Gastrocnemius medialis (tissue), 4 donors: ENCODE measurements around the gene NDUFC2.

Experiments used
- POLR2A ChIP-seq, 2 donors: fragments of 450-650 bp; IDR thresholded peaks; one replicate each; pipeline ENCODE4 v1.6.1; 2017; ENCODE audit warnings: antibody characterized with exemption in 2 of 2, mild to moderate bottlenecking in 2 of 2, moderate library complexity in 2 of 2
- TF ChIP-seq, protein P1 (sequence below), 5 experiments: fragments of 450-650 bp in 3 of 5; fragments of 200-600 bp in 2 of 5; sonication (generic) in 2 of 5; IDR thresholded peaks in 4 of 5; conservative IDR thresholded peaks in 1 of 5; 1 replicate in 4 of 5; 2 replicates in 1 of 5; pipeline ENCODE4 v1.5.1; 2016 to 2019; ENCODE audit warnings: antibody characterized with exemption in 5 of 5, mild to moderate bottlenecking in 3 of 5, moderate library complexity in 3 of 5

- TF ChIP-seq, protein P1, sequence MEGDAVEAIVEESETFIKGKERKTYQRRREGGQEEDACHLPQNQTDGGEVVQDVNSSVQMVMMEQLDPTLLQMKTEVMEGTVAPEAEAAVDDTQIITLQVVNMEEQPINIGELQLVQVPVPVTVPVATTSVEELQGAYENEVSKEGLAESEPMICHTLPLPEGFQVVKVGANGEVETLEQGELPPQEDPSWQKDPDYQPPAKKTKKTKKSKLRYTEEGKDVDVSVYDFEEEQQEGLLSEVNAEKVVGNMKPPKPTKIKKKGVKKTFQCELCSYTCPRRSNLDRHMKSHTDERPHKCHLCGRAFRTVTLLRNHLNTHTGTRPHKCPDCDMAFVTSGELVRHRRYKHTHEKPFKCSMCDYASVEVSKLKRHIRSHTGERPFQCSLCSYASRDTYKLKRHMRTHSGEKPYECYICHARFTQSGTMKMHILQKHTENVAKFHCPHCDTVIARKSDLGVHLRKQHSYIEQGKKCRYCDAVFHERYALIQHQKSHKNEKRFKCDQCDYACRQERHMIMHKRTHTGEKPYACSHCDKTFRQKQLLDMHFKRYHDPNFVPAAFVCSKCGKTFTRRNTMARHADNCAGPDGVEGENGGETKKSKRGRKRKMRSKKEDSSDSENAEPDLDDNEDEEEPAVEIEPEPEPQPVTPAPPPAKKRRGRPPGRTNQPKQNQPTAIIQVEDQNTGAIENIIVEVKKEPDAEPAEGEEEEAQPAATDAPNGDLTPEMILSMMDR (IDR thresholded peaks at IDR 0.05 in 4 of 5, conservative IDR thresholded peaks at IDR 0.05 in 1 of 5): no peak
- no peak for TF ChIP-seq POLR2A (IDR thresholded peaks at IDR 0.05)
Observed at GRCh38 chr11:78061921-78062311, 17.7 kb downstream of the NDUFC2 start.
